Neural progenitor cell (in vitro differentiated cells): Measurements from ENCODE around the gene CCNH. TPM values are rescaled to one million over a fixed set of nuclear protein-coding genes. Genes with fewer than 3 reads are reported as not detected.
A peak's percentile ranks its signal among the peaks of the same experiment; 100 is the strongest.

Experiments used
- DNase-seq: peaks from one replicate; pipeline ENCODE4 v3.0.0-alpha.2; 2016; ENCODE audit warnings: low spot score
- H2AFZ ChIP-seq: fragments of 200-600 bp; sonication (generic); replicated peaks from 2 replicates; pipeline ENCODE4 v1.6.1; 2016; ENCODE audit warnings: antibody characterized with exemption
- H3F3A ChIP-seq: fragments of 200-600 bp; sonication (generic); 2 replicates; pipeline ENCODE4 v1.6.1; 2016; ENCODE audit warnings: antibody characterized with exemption, low read depth
- H3K27ac ChIP-seq: fragments of 200-600 bp; sonication (generic); 2 replicates; pipeline ENCODE4 v1.5.1; 2016; ENCODE audit warnings: mild to moderate bottlenecking
- H3K27me3 ChIP-seq: fragments of 200-600 bp; sonication (generic); 2 replicates; pipeline ENCODE4 v1.6.1; 2016; ENCODE audit warnings: mild to moderate bottlenecking, moderate library complexity
- H3K36me3 ChIP-seq: fragments of 200-600 bp; sonication (generic); 2 replicates; pipeline ENCODE4 v1.5.1; 2016
- H3K4me1 ChIP-seq: fragments of 200-600 bp; sonication (generic); 2 replicates; pipeline ENCODE4 v1.6.1; 2016; ENCODE audit warnings: mixed run types
- H3K4me2 ChIP-seq: fragments of 200-600 bp; sonication (generic); 2 replicates; pipeline ENCODE4 v1.6.1; 2016
- H3K4me3 ChIP-seq: fragments of 200-600 bp; sonication (generic); 2 replicates; pipeline ENCODE4 v1.5.1; 2016
- H3K79me2 ChIP-seq: fragments of 200-600 bp; sonication (generic); 2 replicates; pipeline ENCODE4 v1.6.1; 2016; ENCODE audit warnings: low read depth
- H3K9ac ChIP-seq: fragments of 200-600 bp; sonication (generic); 2 replicates; pipeline ENCODE4 v1.6.1; 2016
- H3K9me3 ChIP-seq: fragments of 200-600 bp; sonication (generic); 2 replicates; pipeline ENCODE4 v1.5.1; 2016; ENCODE audit warnings: low read depth
- H4K20me1 ChIP-seq: fragments of 200-600 bp; sonication (generic); 2 replicates; pipeline ENCODE4 v1.6.1; 2016; ENCODE audit warnings: low read depth
- H3K27ac Mint-ChIP-seq: 3 replicates; pipeline ENCODE4 v1.8.0; 2021; ENCODE audit warnings: mixed read lengths
- H3K27me3 Mint-ChIP-seq: 2 replicates; pipeline ENCODE4 v1.8.0; 2022; ENCODE audit warnings: low read depth, mild to moderate bottlenecking, inconsistent platforms, moderate library complexity, mixed read lengths; ENCODE audit not compliant: insufficient read depth
- H3K36me3 Mint-ChIP-seq: 3 replicates; pipeline ENCODE4 v1.8.0; 2021; ENCODE audit warnings: mixed read lengths
- H3K4me1 Mint-ChIP-seq: 3 replicates; pipeline ENCODE4 v1.8.0; 2021; ENCODE audit warnings: mixed read lengths
- H3K4me3 Mint-ChIP-seq: 3 replicates; pipeline ENCODE4 v1.8.0; 2021; ENCODE audit warnings: mild to moderate bottlenecking, moderate library complexity, mixed read lengths
- H3K9me3 Mint-ChIP-seq: 3 replicates; pipeline ENCODE4 v1.8.0; 2020; ENCODE audit warnings: mixed read lengths
- CTCF ChIP-seq: fragments of 200-600 bp; sonication (generic); IDR thresholded peaks from 2 replicates; pipeline ENCODE4 v1.5.1; 2017; ENCODE audit warnings: antibody characterized with exemption, mild to moderate bottlenecking
- EZH2 ChIP-seq: fragments of 200-600 bp; sonication (generic); IDR thresholded peaks from 2 replicates; pipeline ENCODE4 v1.6.1; 2017; ENCODE audit warnings: antibody characterized with exemption, mild to moderate bottlenecking, moderate library complexity
- EZH2phosphoT487 ChIP-seq: fragments of 200-600 bp; sonication (generic); IDR thresholded peaks from 2 replicates; pipeline ENCODE4 v1.6.1; 2017; ENCODE audit warnings: antibody characterized with exemption
- total RNA-seq: library from RNA; depleted of rRNA; stranded (reverse); fragments of >200 nt; gene quantifications from 2 replicates; pipeline ENCODE4 v1.2.3, GENCODE V29; 2015; ENCODE audit warnings: low replicate concordance

Gene CCNH
- total RNA-seq, 1 donor from 2014 or later = 86.1 TPM

- Histone ChIP-seq H3K4me2 (peak overlapping the region; percentile 93), H3K4me1 (peaks cover 9% of the 10 kb centered on the region), H3K4me3 (peak overlapping the region; percentile 82), H3K9me3 (no peaks in the 10 kb centered on the region), H4K20me1 (no peaks in the 10 kb centered on the region), H3K27me3 (no peaks in the 10 kb centered on the region), H3K9ac (peak overlapping the region; percentile 83), H3F3A (no peaks in the 10 kb centered on the region), H3K79me2 (peaks cover 28% of the 10 kb centered on the region), H2AFZ (no peak overlapping the region), H3K27ac (no peak overlapping the region), H3K36me3 (peaks cover 8% of the 10 kb centered on the region)
- DNase-seq = no peak
- H3K27me3 Mint-ChIP-seq = peaks cover 2% of the 10 kb centered on the region
- H3K4me1 Mint-ChIP-seq = peaks cover 16% of the 10 kb centered on the region
- no peaks in the 10 kb centered on the region for H3K9me3 Mint-ChIP-seq
- H3K27ac Mint-ChIP-seq = no peak overlapping the region
- H3K36me3 Mint-ChIP-seq = peaks cover 13% of the 10 kb centered on the region
- H3K4me3 Mint-ChIP-seq = peak overlapping the region; percentile 93
- TF ChIP-seq EZH2 = no peak
- no peak for TF ChIP-seq EZH2phosphoT487
- no peak for TF ChIP-seq CTCF
These were observed 1.2 kb downstream of the CCNH start for GRCh38 chr5:87411586-87411972.

GRCh38 chr5:87410931-87411330 is 1.8 kb downstream of the CCNH start:
- peak overlapping the region; percentile 93 for H3K4me2 ChIP-seq
- Mint-ChIP-seq H3K9me3 (no peaks in the 10 kb centered on the region), H3K4me1 (peaks cover 16% of the 10 kb centered on the region), H3K4me3 (peak overlapping the region; percentile 84), H3K27me3 (peaks cover 2% of the 10 kb centered on the region), H3K27ac (no peak overlapping the region), H3K36me3 (peaks cover 14% of the 10 kb centered on the region)
- H4K20me1 ChIP-seq = no peaks in the 10 kb centered on the region
- no peaks in the 10 kb centered on the region for H3K9me3 ChIP-seq
- H3K27ac ChIP-seq = no peak overlapping the region
- no peak overlapping the region for H3K4me3 ChIP-seq
- no peak for DNase-seq
- no peak overlapping the region for H2AFZ ChIP-seq
- H3K79me2 ChIP-seq = peaks cover 28% of the 10 kb centered on the region
- H3F3A ChIP-seq = no peaks in the 10 kb centered on the region
- no peak for TF ChIP-seq EZH2phosphoT487
- no peak for TF ChIP-seq EZH2
- TF ChIP-seq CTCF = no peak
- no peaks in the 10 kb centered on the region for H3K27me3 ChIP-seq
- peaks cover 8% of the 10 kb centered on the region for H3K36me3 ChIP-seq
- H3K4me1 ChIP-seq = peaks cover 9% of the 10 kb centered on the region
- H3K9ac ChIP-seq = no peak overlapping the region

GRCh38 chr5:87408204-87408603 is 4.5 kb downstream of the CCNH start:
- H3K9me3 Mint-ChIP-seq = no peaks in the 10 kb centered on the region
- H3K4me1 ChIP-seq = peaks cover 9% of the 10 kb centered on the region
- no peaks in the 10 kb centered on the region for H3F3A ChIP-seq
- no peak overlapping the region for H3K27ac Mint-ChIP-seq
- H3K36me3 Mint-ChIP-seq = peaks cover 24% of the 10 kb centered on the region
- no peak overlapping the region for H3K27ac ChIP-seq
- no peaks in the 10 kb centered on the region for H3K27me3 Mint-ChIP-seq
- TF ChIP-seq EZH2phosphoT487 (no peak), CTCF (no peak), EZH2 (no peak)
- no peaks in the 10 kb centered on the region for H3K27me3 ChIP-seq
- H3K4me2 ChIP-seq = no peak overlapping the region
- no peak overlapping the region for H2AFZ ChIP-seq
- H3K36me3 ChIP-seq = peaks cover 16% of the 10 kb centered on the region
- H4K20me1 ChIP-seq = no peaks in the 10 kb centered on the region
- H3K9me3 ChIP-seq = no peaks in the 10 kb centered on the region
- H3K9ac ChIP-seq = no peak overlapping the region
- peaks cover 28% of the 10 kb centered on the region for H3K79me2 ChIP-seq
- H3K4me1 Mint-ChIP-seq = peaks cover 14% of the 10 kb centered on the region
- no peak overlapping the region for H3K4me3 Mint-ChIP-seq
- DNase-seq = no peak
- H3K4me3 ChIP-seq = no peak overlapping the region
